Skeletal muscle satellite cell (primary cell): Measurements from ENCODE around the gene GAK.

ENCODE experiments used
- H3K27me3 ChIP-seq: 2 replicates; pipeline ENCODE4 v1.7.0; 2013; ENCODE audit warnings: low read length; ENCODE audit not compliant: control insufficient read depth, insufficient read depth
- H3K36me3 ChIP-seq: 2 replicates; pipeline ENCODE4 v1.7.0; 2013; ENCODE audit warnings: mild to moderate bottlenecking, control low read depth, low read length; ENCODE audit not compliant: insufficient read depth
- H3K4me1 ChIP-seq: 2 replicates; pipeline ENCODE4 v1.7.0; 2013; ENCODE audit warnings: low read length; ENCODE audit not compliant: control insufficient read depth, insufficient read depth
- H3K4me2 ChIP-seq: 2 replicates; pipeline ENCODE4 v1.7.0; 2013; ENCODE audit warnings: mild to moderate bottlenecking, low read length
- H3K4me3 ChIP-seq: 2 replicates; pipeline ENCODE4 v1.7.0; 2013; ENCODE audit warnings: low read length
- H3K9ac ChIP-seq: 2 replicates; pipeline ENCODE4 v1.7.0; 2013; ENCODE audit warnings: mild to moderate bottlenecking, low read depth, low read length, moderate library complexity
- H3K9me3 ChIP-seq: replicated peaks from 2 replicates; pipeline ENCODE4 v1.7.0; 2013; ENCODE audit warnings: mild to moderate bottlenecking, control low read depth, low read length

The GAK gene

DNA sequence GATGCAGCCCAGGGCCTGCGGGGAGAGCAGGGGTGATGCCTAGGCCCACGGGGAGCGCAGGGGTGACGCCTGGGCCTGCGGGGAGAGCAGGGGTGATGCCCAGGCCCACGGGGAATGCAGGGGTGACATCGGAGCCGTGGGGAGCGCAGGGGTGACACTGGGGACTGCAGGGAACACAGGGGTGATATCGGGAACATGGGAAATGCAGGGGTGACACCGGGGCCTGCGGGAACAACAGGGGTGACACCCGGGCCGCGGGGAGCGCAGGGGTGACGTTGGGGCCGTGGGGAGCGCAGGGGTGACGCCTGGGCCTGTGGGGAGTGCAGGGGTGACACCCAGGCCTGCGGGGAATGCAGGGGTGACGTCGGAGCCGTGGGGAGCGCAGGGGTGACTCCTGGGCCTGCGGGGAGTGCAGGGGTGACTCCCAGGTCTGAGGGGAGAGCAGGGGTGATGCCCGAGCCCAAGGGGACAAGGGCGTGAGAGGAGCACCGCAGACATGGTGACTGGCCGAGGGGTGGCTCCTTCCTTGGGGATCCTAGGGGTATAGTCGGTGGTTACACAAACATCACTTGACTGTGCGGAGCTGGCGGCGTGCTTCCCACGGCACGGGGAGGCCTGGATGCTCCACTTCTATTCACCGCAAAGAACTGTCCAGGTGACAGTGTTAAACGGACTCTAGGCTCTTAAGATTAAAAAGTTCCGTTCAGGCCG, 38.0 kb downstream of the GAK start:
- Histone ChIP-seq H3K4me1 (peaks cover 5% of the 10 kb centered on the region), H3K9me3 (no peaks in the 10 kb centered on the region), H3K27me3 (no peaks in the 10 kb centered on the region), H3K36me3 (peaks cover 53% of the 10 kb centered on the region), H3K9ac (no peak overlapping the region), H3K4me3 (no peak overlapping the region), H3K4me2 (no peak overlapping the region)

DNA sequence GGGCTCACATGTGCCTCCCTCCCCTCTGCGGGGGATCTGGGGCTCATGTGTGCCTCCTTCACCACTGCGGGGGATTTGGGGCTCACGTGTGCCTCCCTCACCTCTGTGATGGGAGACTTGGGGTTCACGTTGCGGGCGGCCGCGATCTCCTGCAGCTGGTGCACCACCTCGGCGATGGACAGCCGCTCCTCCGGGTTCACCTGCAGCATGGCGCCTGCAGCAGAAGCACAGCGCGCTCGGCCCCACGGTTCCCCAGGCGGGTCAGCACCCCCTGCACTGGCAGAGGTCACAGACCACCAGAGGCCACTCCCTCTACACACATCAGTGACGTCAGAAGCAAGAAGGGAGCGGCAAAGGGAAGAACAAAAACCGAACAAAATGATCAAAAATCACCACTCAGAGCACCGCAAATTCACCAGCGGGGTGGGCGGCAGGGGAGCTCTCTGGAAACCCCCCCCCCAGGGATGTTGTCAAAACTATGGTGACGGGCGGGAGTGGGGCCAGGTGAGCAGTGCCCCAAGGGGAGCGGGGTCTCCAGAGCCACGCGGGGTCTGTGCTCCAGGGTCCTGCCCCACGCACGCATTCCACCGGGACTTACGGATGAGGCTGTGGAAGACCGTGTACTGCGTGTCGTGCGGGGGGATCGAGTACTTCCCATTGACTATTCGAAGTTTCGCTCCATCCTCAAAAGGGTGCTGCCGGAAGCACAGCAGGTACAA, 38.7 kb downstream of the GAK start:
- no peak overlapping the region for H3K4me3 ChIP-seq
- no peaks in the 10 kb centered on the region for H3K4me1 ChIP-seq
- H3K9me3 ChIP-seq, result no peaks in the 10 kb centered on the region
- H3K27me3 ChIP-seq, result no peaks in the 10 kb centered on the region
- H3K36me3 ChIP-seq, result peaks cover 59% of the 10 kb centered on the region
- H3K9ac ChIP-seq, result no peak overlapping the region
- H3K4me2 ChIP-seq, result no peak overlapping the region

DNA sequence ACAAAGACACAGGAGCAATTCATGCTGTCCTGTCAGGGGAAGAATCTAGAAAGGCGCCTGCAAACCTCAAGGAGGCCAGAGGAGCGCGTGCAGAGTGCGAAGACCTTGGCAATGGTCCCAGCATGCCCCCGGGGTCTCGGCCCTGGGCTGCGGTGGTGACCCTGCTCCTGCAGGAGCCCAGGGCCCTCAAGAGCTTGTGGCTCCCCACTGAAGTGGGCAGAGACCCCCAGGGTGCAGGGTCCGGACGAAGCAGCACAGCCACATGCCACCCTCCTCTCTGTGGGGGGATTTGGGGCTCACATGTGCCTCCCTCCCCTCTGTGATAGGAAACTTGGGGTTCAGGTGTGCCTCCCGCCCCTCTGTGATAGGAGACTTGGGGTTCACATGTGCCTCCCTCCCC, 39.3 kb downstream of the GAK start:
- no peak overlapping the region for H3K9ac ChIP-seq
- peaks cover 63% of the 10 kb centered on the region for H3K36me3 ChIP-seq
- H3K4me3 ChIP-seq, result no peak overlapping the region
- no peak overlapping the region for H3K4me2 ChIP-seq
- H3K4me1 ChIP-seq, result no peaks in the 10 kb centered on the region
- H3K9me3 ChIP-seq, result no peaks in the 10 kb centered on the region
- H3K27me3 ChIP-seq, result no peaks in the 10 kb centered on the region

DNA sequence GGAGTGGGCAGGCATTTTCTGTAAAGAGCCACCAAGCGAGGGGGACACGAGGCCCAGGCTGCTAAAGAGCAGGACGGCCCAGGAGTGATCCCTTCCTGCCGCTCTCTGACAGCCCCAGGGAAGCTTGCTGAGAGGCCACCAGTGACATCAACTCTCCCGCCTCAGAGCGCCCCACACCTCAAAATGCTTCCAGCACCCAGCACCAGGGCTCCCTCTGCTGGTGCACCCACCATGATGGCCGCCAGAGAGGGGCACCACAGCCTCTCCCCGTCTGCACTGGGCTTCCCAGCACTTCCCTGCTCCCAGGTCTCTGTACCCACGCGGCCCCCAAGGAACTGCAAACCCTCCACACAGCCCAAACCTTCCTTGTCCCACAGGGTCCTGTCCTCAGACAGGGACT, 40.4 kb downstream of the GAK start:
- peaks cover 63% of the 10 kb centered on the region for H3K36me3 ChIP-seq
- no peak overlapping the region for H3K9ac ChIP-seq
- H3K27me3 ChIP-seq, result no peaks in the 10 kb centered on the region
- no peaks in the 10 kb centered on the region for H3K9me3 ChIP-seq
- no peak overlapping the region for H3K4me3 ChIP-seq
- no peaks in the 10 kb centered on the region for H3K4me1 ChIP-seq
- H3K4me2 ChIP-seq, result no peak overlapping the region

DNA sequence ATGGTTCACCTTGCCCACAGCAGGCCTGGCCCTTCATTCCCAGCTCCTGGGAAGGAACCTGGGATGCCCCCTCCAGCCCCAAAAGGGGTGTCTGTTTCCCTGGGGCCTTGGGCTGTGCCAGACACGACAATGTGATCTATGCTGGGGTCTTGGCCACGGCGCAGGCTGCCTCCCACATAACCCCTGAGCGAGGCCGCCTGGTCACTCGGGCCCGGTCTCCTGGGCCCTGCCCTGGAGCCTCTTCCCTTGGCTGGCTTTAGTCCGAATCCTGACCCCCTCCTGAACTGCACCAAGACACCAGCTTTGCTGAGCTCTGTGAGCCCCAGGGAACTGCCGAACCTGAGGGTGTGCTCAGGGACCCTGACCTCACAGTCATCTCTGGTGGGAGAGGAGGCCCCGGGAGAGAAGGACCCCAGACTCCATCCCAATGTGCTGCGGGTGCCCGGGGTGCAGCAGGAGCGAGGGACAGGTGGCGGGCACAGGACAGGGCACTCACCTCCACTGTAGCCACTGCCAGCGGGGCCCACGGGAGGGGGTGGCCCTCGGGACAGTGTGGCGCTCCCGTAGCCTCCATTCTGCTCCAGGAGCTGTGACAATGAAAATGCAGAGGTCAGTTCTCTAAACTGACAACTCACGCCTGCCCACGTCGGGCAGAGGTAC, 42.0 kb downstream of the GAK start:
- Histone ChIP-seq H3K4me3 (no peak overlapping the region), H3K4me2 (no peak overlapping the region), H3K36me3 (peaks cover 60% of the 10 kb centered on the region)

DNA sequence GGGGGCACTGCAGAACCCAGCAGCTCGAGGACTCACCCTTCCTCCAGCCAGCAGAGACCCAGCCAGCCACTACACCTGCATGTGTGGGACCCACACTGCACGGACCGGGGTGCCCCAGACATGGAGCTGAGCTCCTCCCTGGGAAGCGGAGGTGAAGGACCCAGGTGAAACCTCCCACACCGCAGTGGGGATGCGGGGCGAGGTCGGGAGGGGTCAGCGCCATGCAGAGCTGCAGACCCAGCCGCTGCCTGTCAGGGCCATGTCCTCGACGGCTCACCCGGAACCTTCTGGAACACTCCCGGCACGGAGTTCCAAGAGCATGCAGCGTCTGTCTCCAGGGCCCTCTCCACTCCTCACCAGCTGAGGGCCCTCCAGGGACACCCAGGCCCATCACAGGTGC, 42.6 kb downstream of the GAK start:
- H3K4me2 ChIP-seq, result no peak overlapping the region
- H3K4me3 ChIP-seq, result no peak overlapping the region
- H3K27me3 ChIP-seq, result no peaks in the 10 kb centered on the region
- no peaks in the 10 kb centered on the region for H3K9me3 ChIP-seq
- H3K4me1 ChIP-seq, result no peaks in the 10 kb centered on the region
- peaks cover 64% of the 10 kb centered on the region for H3K36me3 ChIP-seq
- no peak overlapping the region for H3K9ac ChIP-seq

More for the DNA sequence above, 42.0 kb downstream of the GAK start:
- H3K9ac ChIP-seq, result no peak overlapping the region
- no peaks in the 10 kb centered on the region for H3K4me1 ChIP-seq
- no peaks in the 10 kb centered on the region for H3K9me3 ChIP-seq
- H3K27me3 ChIP-seq, result no peaks in the 10 kb centered on the region

DNA sequence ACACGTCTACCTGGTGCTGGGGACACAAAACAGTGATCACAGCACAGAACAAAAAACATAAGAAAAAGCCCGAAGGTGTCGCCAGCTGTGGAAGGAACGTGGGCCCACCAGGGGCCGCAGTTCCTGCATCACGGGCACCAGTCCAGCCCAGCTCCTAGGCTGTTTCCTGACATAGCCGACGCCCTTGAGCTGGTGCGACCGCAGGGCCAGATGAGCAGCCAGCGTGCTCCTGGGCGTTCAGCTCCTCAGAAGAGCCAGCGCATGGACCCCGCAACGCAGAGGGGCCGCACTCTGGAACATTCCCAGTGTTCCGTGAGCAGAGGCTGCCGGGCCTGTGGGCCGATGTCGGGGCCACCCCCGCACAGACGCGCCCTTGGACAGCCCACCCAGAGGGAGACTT, 44.1 kb downstream of the GAK start:
- H3K36me3 ChIP-seq, result peaks cover 72% of the 10 kb centered on the region
- H3K27me3 ChIP-seq, result no peaks in the 10 kb centered on the region
- H3K9me3 ChIP-seq, result no peaks in the 10 kb centered on the region
- no peak overlapping the region for H3K9ac ChIP-seq
- H3K4me1 ChIP-seq, result no peaks in the 10 kb centered on the region
- no peak overlapping the region for H3K4me2 ChIP-seq
- H3K4me3 ChIP-seq, result no peak overlapping the region

DNA sequence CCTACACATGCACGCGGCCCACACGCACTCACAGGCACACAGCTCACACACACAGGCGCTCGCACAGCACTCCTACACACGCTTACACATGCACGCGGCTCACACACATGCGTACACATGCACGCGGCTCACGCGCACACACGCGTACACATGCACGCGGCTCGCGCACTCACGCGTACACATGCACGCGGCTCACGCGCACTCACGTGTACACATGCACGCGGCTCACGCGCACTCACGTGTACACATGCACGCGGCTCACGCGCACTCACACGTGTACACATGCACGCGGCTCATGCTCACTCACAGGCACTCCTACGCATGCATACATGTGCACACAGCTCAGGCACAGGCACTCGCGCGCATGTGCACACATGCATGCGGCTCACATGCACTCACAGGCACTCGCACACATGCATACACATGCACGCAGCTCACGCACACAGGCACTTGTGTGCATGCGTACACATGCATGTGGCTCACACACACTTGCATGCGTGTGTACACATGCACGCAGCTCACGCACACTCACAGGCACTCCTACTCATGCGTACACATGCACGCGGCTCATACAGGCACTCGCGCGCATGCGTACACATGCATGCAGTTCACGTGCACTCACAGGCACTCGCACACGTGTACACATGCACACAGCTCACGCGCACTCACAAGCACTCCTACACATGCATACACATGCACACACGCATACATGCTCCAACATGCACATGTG, 44.9 kb downstream of the GAK start:
- no peaks in the 10 kb centered on the region for H3K27me3 ChIP-seq
- H3K36me3 ChIP-seq, result peaks cover 72% of the 10 kb centered on the region
- no peak overlapping the region for H3K9ac ChIP-seq
- H3K4me1 ChIP-seq, result no peaks in the 10 kb centered on the region
- H3K4me2 ChIP-seq, result no peak overlapping the region
- H3K4me3 ChIP-seq, result no peak overlapping the region
- H3K9me3 ChIP-seq, result no peaks in the 10 kb centered on the region

DNA sequence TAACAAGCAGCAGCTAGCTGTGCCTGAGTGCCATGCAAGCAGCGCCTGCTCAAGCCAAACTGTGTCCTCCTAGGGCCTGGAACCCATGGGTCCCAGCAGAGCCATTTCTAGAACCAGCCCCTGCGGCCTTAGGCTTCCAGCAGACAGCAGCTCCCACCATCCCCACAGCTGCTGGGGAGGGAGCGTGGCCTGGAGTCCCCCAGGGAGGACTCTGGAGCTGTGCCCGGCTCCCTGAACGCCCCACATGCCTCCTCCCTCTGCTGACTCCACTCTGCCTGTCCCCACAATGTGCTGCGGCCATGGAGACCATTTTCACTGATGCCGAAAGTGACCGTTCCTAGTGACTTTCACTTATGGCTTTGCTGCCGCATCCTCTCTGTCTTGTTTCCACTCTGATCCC, 45.9 kb downstream of the GAK start:
- peaks cover 76% of the 10 kb centered on the region for H3K36me3 ChIP-seq
- H3K4me2 ChIP-seq, result no peak overlapping the region
- no peak overlapping the region for H3K4me3 ChIP-seq

DNA sequence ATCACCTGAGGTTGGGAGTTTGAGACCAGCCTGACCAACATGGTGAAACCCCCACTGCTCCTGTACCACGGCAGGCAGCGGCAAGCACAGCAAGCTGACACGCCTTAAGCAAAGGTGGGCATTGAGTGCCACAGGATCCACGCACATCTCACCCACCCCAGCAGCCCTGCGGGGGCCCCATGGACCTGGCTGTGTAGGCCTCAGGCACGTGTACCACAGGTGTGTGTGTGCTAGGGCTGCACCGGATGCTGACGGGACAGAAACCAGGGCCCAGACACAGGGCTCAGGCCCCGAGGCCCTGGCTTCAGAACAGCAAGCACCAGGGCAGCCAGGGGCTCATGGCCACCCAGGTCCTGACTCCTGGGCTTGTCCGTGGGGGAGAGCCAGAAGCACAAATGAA, 46.8 kb downstream of the GAK start:
- no peak overlapping the region for H3K9ac ChIP-seq
- no peaks in the 10 kb centered on the region for H3K27me3 ChIP-seq
- no peak overlapping the region for H3K4me2 ChIP-seq
- no peaks in the 10 kb centered on the region for H3K9me3 ChIP-seq
- H3K36me3 ChIP-seq, result peaks cover 80% of the 10 kb centered on the region
- no peak overlapping the region for H3K4me3 ChIP-seq
- no peaks in the 10 kb centered on the region for H3K4me1 ChIP-seq

More for the DNA sequence above, 45.9 kb downstream of the GAK start:
- Histone ChIP-seq H3K4me1 (no peaks in the 10 kb centered on the region), H3K9me3 (no peaks in the 10 kb centered on the region), H3K9ac (no peak overlapping the region), H3K27me3 (no peaks in the 10 kb centered on the region)

DNA sequence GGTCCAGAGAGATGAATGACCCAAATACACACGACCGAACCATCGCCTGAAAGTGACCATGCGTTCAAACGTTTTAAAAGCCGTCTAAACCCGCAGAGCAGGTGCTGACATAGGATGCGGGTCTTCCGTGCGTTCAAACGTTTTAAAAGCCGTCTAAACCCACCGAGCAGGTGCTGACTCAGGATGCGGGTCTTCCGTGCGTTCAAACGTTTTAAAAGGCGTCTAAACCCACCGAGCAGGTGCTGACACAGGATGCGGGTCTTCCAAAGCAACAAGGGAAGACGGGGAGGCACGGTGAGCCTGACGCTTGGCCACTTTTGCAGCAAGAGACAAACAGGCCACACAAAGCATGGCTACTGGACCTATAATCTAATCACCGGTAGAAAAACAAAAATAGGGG, 47.2 kb downstream of the GAK start:
- no peaks in the 10 kb centered on the region for H3K4me1 ChIP-seq
- no peaks in the 10 kb centered on the region for H3K27me3 ChIP-seq
- H3K36me3 ChIP-seq, result peaks cover 80% of the 10 kb centered on the region
- no peak overlapping the region for H3K4me2 ChIP-seq
- H3K4me3 ChIP-seq, result no peak overlapping the region
- H3K9me3 ChIP-seq, result no peaks in the 10 kb centered on the region
- no peak overlapping the region for H3K9ac ChIP-seq
